Natural killer cell treated with Interleukin-12 subunit alpha and Interleukin-12 subunit beta and Interleukin-15 and Interleukin-18, amount 100 ng/mL, for 72 hours (primary cell): Measurements from ENCODE around the gene VWA3B. TPM values are rescaled to one million over a fixed set of nuclear protein-coding genes. Genes with fewer than 3 reads are reported as not detected.
"Not testable (repeated sequence)": the region's sequence is repeated elsewhere in the genome, so short reads cannot be mapped to it uniquely, and the experiment has no call there.

ENCODE experiments used
- ATAC-seq, 2 donors: fragments of 150-1000 bp; cut with Tn5 transposase in 1 of 2; sonication (Bioruptor Pico), chemical (Tn5 transposase) in 1 of 2; 2 replicates each; pipeline ENCODE4 v1.10.0; 2021
- DNase-seq: peaks from one replicate; pipeline ENCODE4 v3.0.0; 2022; ENCODE audit warnings: low spot score
- H3K27ac Mint-ChIP-seq, 2 donors: 1 replicate in 1 of 2; 2 replicates in 1 of 2; pipeline ENCODE4 v1.8.0; 2022; ENCODE audit warnings: mixed read lengths in 2 of 2, mild to moderate bottlenecking in 1 of 2, moderate library complexity in 1 of 2
- H3K27me3 Mint-ChIP-seq, 2 donors: 1 replicate in 1 of 2; 2 replicates in 1 of 2; pipeline ENCODE4 v1.8.0; 2022; ENCODE audit warnings: mixed read lengths in 2 of 2
- H3K36me3 Mint-ChIP-seq: one replicate; pipeline ENCODE4 v1.8.0; 2022; ENCODE audit warnings: mixed read lengths
- H3K4me1 Mint-ChIP-seq, 2 donors: 1 replicate in 1 of 2; 2 replicates in 1 of 2; pipeline ENCODE4 v1.8.0; 2022; ENCODE audit warnings: low read depth in 2 of 2, mixed read lengths in 2 of 2, mild to moderate bottlenecking in 1 of 2
- H3K4me3 Mint-ChIP-seq: one replicate; pipeline ENCODE4 v1.8.0; 2022; ENCODE audit warnings: mixed read lengths
- H3K9me3 Mint-ChIP-seq: 2 replicates; pipeline ENCODE4 v1.8.0; 2022; ENCODE audit warnings: mixed read lengths
- total RNA-seq, 2 donors: library from RNA; stranded (reverse); gene quantifications; one replicate each; pipeline ENCODE4 v1.2.3, GENCODE V29; 2022

Gene VWA3B
- total RNA-seq, 2 donors from 2014 or later: not detected

GRCh38 chr2:98236935-98237334 is 150.0 kb downstream of the VWA3B start:
- Mint-ChIP-seq H3K9me3 (no peaks in the 10 kb centered on the region), H3K27me3 (peaks cover 27 to 56% of the 10 kb centered on the region in 2 donors), H3K36me3 (no peaks in the 10 kb centered on the region), H3K27ac (no peak overlapping the region), H3K4me3 (no peak overlapping the region), H3K4me1 (no peaks in the 10 kb centered on the region)
- no peak for DNase-seq
- no peak for ATAC-seq

- Mint-ChIP-seq H3K27me3 (peaks cover 32 to 50% of the 10 kb centered on the region in 2 donors), H3K9me3 (no peaks in the 10 kb centered on the region), H3K4me3 (no peak overlapping the region), H3K4me1 (no peaks in the 10 kb centered on the region), H3K27ac (no peak overlapping the region), H3K36me3 (no peaks in the 10 kb centered on the region)
- ATAC-seq (no peak), DNase-seq (no peak)
Observed at GRCh38 chr2:98240786-98241398, 153.9 kb downstream of the VWA3B start.

GRCh38 chr2:98241592-98241991 is 154.6 kb downstream of the VWA3B start:
- no peak for ATAC-seq
- Mint-ChIP-seq H3K9me3 (no peaks in the 10 kb centered on the region), H3K36me3 (no peaks in the 10 kb centered on the region), H3K27me3 (peaks cover 32 to 47% of the 10 kb centered on the region in 2 donors), H3K4me1 (no peaks in the 10 kb centered on the region), H3K27ac (no peak overlapping the region), H3K4me3 (no peak overlapping the region)
- no peak for DNase-seq

- H3K27me3 Mint-ChIP-seq: peaks cover 32 to 43% of the 10 kb centered on the region in 2 donors
- no peak for ATAC-seq
- no peaks in the 10 kb centered on the region for H3K36me3 Mint-ChIP-seq
Observed at GRCh38 chr2:98242003-98242402, 155.0 kb downstream of the VWA3B start.

GRCh38 chr2:98245491-98245890 is 158.5 kb downstream of the VWA3B start:
- peaks cover 26 to 37% of the 10 kb centered on the region in 2 donors for H3K27me3 Mint-ChIP-seq
- peaks cover 10% of the 10 kb centered on the region for H3K36me3 Mint-ChIP-seq
- H3K4me1 Mint-ChIP-seq: no peaks in the 10 kb centered on the region
- no peaks in the 10 kb centered on the region for H3K9me3 Mint-ChIP-seq
- no peak overlapping the region for H3K4me3 Mint-ChIP-seq
- no peak for ATAC-seq
- DNase-seq: no peak
- H3K27ac Mint-ChIP-seq: no peak overlapping the region

More at GRCh38 chr2:98242003-98242402, 155.0 kb downstream of the VWA3B start:
- H3K27ac Mint-ChIP-seq: no peak overlapping the region
- no peaks in the 10 kb centered on the region for H3K4me1 Mint-ChIP-seq
- H3K9me3 Mint-ChIP-seq: no peaks in the 10 kb centered on the region
- no peak for DNase-seq
- no peak overlapping the region for H3K4me3 Mint-ChIP-seq

- DNase-seq (no peak), ATAC-seq (no peak)
- H3K27me3 Mint-ChIP-seq: peaks cover 17 to 26% of the 10 kb centered on the region in 2 donors
- H3K9me3 Mint-ChIP-seq: no peaks in the 10 kb centered on the region
- peaks cover 0 to under 1% of the 10 kb centered on the region in 2 donors for H3K4me1 Mint-ChIP-seq
- no peak overlapping the region for H3K27ac Mint-ChIP-seq
- H3K36me3 Mint-ChIP-seq: peaks cover 10% of the 10 kb centered on the region
- H3K4me3 Mint-ChIP-seq: no peak overlapping the region
Observed at GRCh38 chr2:98247383-98247782, 160.4 kb downstream of the VWA3B start.

- peaks cover 10% of the 10 kb centered on the region for H3K36me3 Mint-ChIP-seq
- peaks cover 0 to 4% of the 10 kb centered on the region in 2 donors for H3K4me1 Mint-ChIP-seq
- DNase-seq (no peak), ATAC-seq (peak in 1 of 2 donors; percentile 53)
- no peak overlapping the region for H3K4me3 Mint-ChIP-seq
- H3K9me3 Mint-ChIP-seq: no peaks in the 10 kb centered on the region
- H3K27me3 Mint-ChIP-seq: peaks cover 20 to 27% of the 10 kb centered on the region in 2 donors
- H3K27ac Mint-ChIP-seq: no peak overlapping the region
Observed at GRCh38 chr2:98252038-98252773, 165.2 kb downstream of the VWA3B start.

GRCh38 chr2:98253461-98254070 is 166.6 kb downstream of the VWA3B start:
- ATAC-seq (no peak), DNase-seq (no peak)
- H3K9me3 Mint-ChIP-seq: no peaks in the 10 kb centered on the region
- H3K27me3 Mint-ChIP-seq: peaks cover 19 to 32% of the 10 kb centered on the region in 2 donors
- H3K4me1 Mint-ChIP-seq: peaks cover 0 to 4% of the 10 kb centered on the region in 2 donors
- peaks cover 5% of the 10 kb centered on the region for H3K36me3 Mint-ChIP-seq
- no peak overlapping the region for H3K27ac Mint-ChIP-seq
- no peak overlapping the region for H3K4me3 Mint-ChIP-seq

GRCh38 chr2:98254504-98255059 is 167.6 kb downstream of the VWA3B start:
- Mint-ChIP-seq H3K4me3 (no peak overlapping the region), H3K27ac (no peak overlapping the region), H3K27me3 (peaks cover 20 to 28% of the 10 kb centered on the region in 2 donors), H3K9me3 (no peaks in the 10 kb centered on the region), H3K4me1 (peaks cover 0 to 4% of the 10 kb centered on the region in 2 donors), H3K36me3 (no peaks in the 10 kb centered on the region)
- no peak for ATAC-seq
- no peak for DNase-seq

- ATAC-seq (no peak), DNase-seq (no peak)
- Mint-ChIP-seq H3K27me3 (peaks cover 37 to 58% of the 10 kb centered on the region in 2 donors), H3K4me1 (no peaks in the 10 kb centered on the region), H3K36me3 (peaks cover 22% of the 10 kb centered on the region), H3K27ac (no peak overlapping the region), H3K9me3 (peaks cover 12% of the 10 kb centered on the region), H3K4me3 (no peak overlapping the region)
Observed at GRCh38 chr2:98258906-98259305, 171.9 kb downstream of the VWA3B start.

- no peaks in the 10 kb centered on the region for H3K4me1 Mint-ChIP-seq
- peaks cover 41% of the 10 kb centered on the region for H3K36me3 Mint-ChIP-seq
- H3K27ac Mint-ChIP-seq: no peak overlapping the region
- DNase-seq (no peak), ATAC-seq (no peak)
- peaks cover 30 to 43% of the 10 kb centered on the region in 2 donors for H3K27me3 Mint-ChIP-seq
- no peak overlapping the region for H3K4me3 Mint-ChIP-seq
- peaks cover 16% of the 10 kb centered on the region for H3K9me3 Mint-ChIP-seq
Observed at GRCh38 chr2:98263362-98263761, 176.4 kb downstream of the VWA3B start.

GRCh38 chr2:98268225-98268624 is 181.3 kb downstream of the VWA3B start:
- DNase-seq, H3K27ac Mint-ChIP-seq, ATAC-seq, H3K4me1 Mint-ChIP-seq, H3K4me3 Mint-ChIP-seq, H3K9me3 Mint-ChIP-seq: not testable (repeated sequence)
- H3K36me3 Mint-ChIP-seq: peaks cover 33% of the 10 kb centered on the region
- peaks cover 13 to 38% of the 10 kb centered on the region in 2 donors for H3K27me3 Mint-ChIP-seq

- H3K27me3 Mint-ChIP-seq: peaks cover 18 to 36% of the 10 kb centered on the region in 2 donors
- peaks cover 22% of the 10 kb centered on the region for H3K36me3 Mint-ChIP-seq
- peaks cover under 1% of the 10 kb centered on the region for H3K9me3 Mint-ChIP-seq
- H3K27ac Mint-ChIP-seq: no peak overlapping the region
- DNase-seq (no peak), ATAC-seq (no peak)
- no peak overlapping the region for H3K4me3 Mint-ChIP-seq
- H3K4me1 Mint-ChIP-seq: no peaks in the 10 kb centered on the region
Observed at GRCh38 chr2:98269274-98269673, 182.3 kb downstream of the VWA3B start.

GRCh38 chr2:98269830-98270229 is 182.9 kb downstream of the VWA3B start:
- no peaks in the 10 kb centered on the region for H3K4me1 Mint-ChIP-seq
- no peak for ATAC-seq
- peaks cover 17% of the 10 kb centered on the region for H3K36me3 Mint-ChIP-seq
- H3K4me3 Mint-ChIP-seq: no peak overlapping the region
- H3K27ac Mint-ChIP-seq: no peak overlapping the region
- H3K9me3 Mint-ChIP-seq: no peaks in the 10 kb centered on the region
- peaks cover 21 to 36% of the 10 kb centered on the region in 2 donors for H3K27me3 Mint-ChIP-seq
- DNase-seq: no peak
